H9 (cell line): ENCODE results near the gene LILRA6. TPM values are rescaled to one million over a fixed set of nuclear protein-coding genes. Genes with fewer than 3 reads are reported as not detected.

ENCODE experiments used
- DNase-seq: peaks from one replicate; pipeline ENCODE4 v3.0.0-alpha.2; 2017
- H2AFZ ChIP-seq: one replicate; pipeline ENCODE4 v1.6.1; 2013; ENCODE audit warnings: mild to moderate bottlenecking, low read length, control low read depth, moderate library complexity
- H2AK5ac ChIP-seq: 2 replicates; pipeline ENCODE4 v1.6.1; 2013; ENCODE audit warnings: low read length, control low read depth, mixed read lengths; ENCODE audit not compliant: insufficient read length
- H2BK120ac ChIP-seq: one replicate; pipeline ENCODE4 v1.6.1; 2013; ENCODE audit warnings: low read depth, mild to moderate bottlenecking, low read length, control low read depth, inconsistent platforms; ENCODE audit not compliant: poor library complexity, severe bottlenecking
- H2BK12ac ChIP-seq: 2 replicates; pipeline ENCODE4 v1.6.1; 2013; ENCODE audit warnings: low read length, control low read depth, mixed read lengths, low read depth; ENCODE audit not compliant: insufficient read length
- H2BK15ac ChIP-seq: 2 replicates; pipeline ENCODE4 v1.6.1; 2013; ENCODE audit warnings: low read depth, low read length, control low read depth
- H2BK20ac ChIP-seq: one replicate; pipeline ENCODE4 v1.6.1; 2013; ENCODE audit warnings: low read depth, mild to moderate bottlenecking, low read length, control low read depth, inconsistent platforms; ENCODE audit not compliant: poor library complexity, severe bottlenecking
- H2BK5ac ChIP-seq: 2 replicates; pipeline ENCODE4 v1.6.1; 2013; ENCODE audit warnings: low read length, control low read depth, mixed read lengths; ENCODE audit not compliant: insufficient read length
- H3K14ac ChIP-seq: 2 replicates; pipeline ENCODE4 v1.6.1; 2013; ENCODE audit warnings: low read length, control low read depth; ENCODE audit not compliant: insufficient read depth
- H3K18ac ChIP-seq: 2 replicates; pipeline ENCODE4 v1.6.1; 2013; ENCODE audit warnings: low read depth, mild to moderate bottlenecking, mixed read lengths, low read length, control low read depth; ENCODE audit not compliant: insufficient read length
- H3K23ac ChIP-seq: 2 replicates; pipeline ENCODE4 v1.6.1; 2013; ENCODE audit warnings: low read length, control low read depth, mixed read lengths, low read depth; ENCODE audit not compliant: insufficient read length
- H3K23me2 ChIP-seq: 2 replicates; pipeline ENCODE4 v1.6.1; 2013; ENCODE audit warnings: low read depth, mild to moderate bottlenecking, mixed read lengths, low read length, control low read depth; ENCODE audit not compliant: insufficient read length, poor library complexity, severe bottlenecking
- H3K27ac ChIP-seq: 2 replicates; pipeline ENCODE4 v1.5.1; 2013; ENCODE audit warnings: low read length, control low read depth, mixed read lengths, low read depth; ENCODE audit not compliant: insufficient read length
- H3K27me3 ChIP-seq: 2 replicates; pipeline ENCODE4 v1.6.1; 2013; ENCODE audit warnings: low read length, control low read depth, inconsistent platforms; ENCODE audit not compliant: insufficient read depth
- H3K4ac ChIP-seq: 2 replicates; pipeline ENCODE4 v1.6.1; 2013; ENCODE audit warnings: low read depth, mild to moderate bottlenecking, control low read depth, inconsistent platforms, low read length, moderate library complexity
- H3K4me1 ChIP-seq: 2 replicates; pipeline ENCODE4 v1.6.1; 2013; ENCODE audit warnings: low read length, control low read depth, inconsistent platforms; ENCODE audit not compliant: insufficient read depth
- H3K4me2 ChIP-seq: 2 replicates; pipeline ENCODE4 v1.6.1; 2013; ENCODE audit warnings: low read length, control low read depth, mixed read lengths; ENCODE audit not compliant: insufficient read length, insufficient read depth
- H3K56ac ChIP-seq: 2 replicates; pipeline ENCODE4 v1.6.1; 2013; ENCODE audit warnings: low read depth, mild to moderate bottlenecking, mixed read lengths, low read length, control low read depth; ENCODE audit not compliant: insufficient read length
- H3K79me1 ChIP-seq: 2 replicates; pipeline ENCODE4 v1.6.1; 2013; ENCODE audit warnings: low read depth, mild to moderate bottlenecking, moderate library complexity, low read length, control low read depth, inconsistent platforms; ENCODE audit not compliant: insufficient read depth, poor library complexity, severe bottlenecking
- H3K79me2 ChIP-seq: 2 replicates; pipeline ENCODE4 v1.6.1; 2013; ENCODE audit warnings: low read length, control low read depth, inconsistent platforms; ENCODE audit not compliant: insufficient read depth
- H3K9ac ChIP-seq: 2 replicates; pipeline ENCODE4 v1.6.1; 2013; ENCODE audit warnings: low read length, control low read depth, mixed read lengths; ENCODE audit not compliant: insufficient read length; ENCODE audit errors: extremely low read depth
- H3K9me3 ChIP-seq: one replicate; pipeline ENCODE4 v1.6.1; 2013; ENCODE audit warnings: low read depth, low read length, inconsistent platforms; ENCODE audit not compliant: control insufficient read depth
- H3T11ph ChIP-seq: one replicate; pipeline ENCODE4 v1.6.1; 2013; ENCODE audit warnings: mild to moderate bottlenecking, low read length, control low read depth, inconsistent platforms
- H4K20me1 ChIP-seq: one replicate; pipeline ENCODE4 v1.6.1; 2013; ENCODE audit not compliant: control insufficient read depth, insufficient read length, insufficient read depth
- H4K5ac ChIP-seq: 2 replicates; pipeline ENCODE4 v1.6.1; 2013; ENCODE audit warnings: low read depth, mild to moderate bottlenecking, mixed read lengths, low read length, control low read depth; ENCODE audit not compliant: insufficient read length
- H4K8ac ChIP-seq: replicated peaks from 2 replicates; pipeline ENCODE4 v1.6.1; 2013; ENCODE audit warnings: low read length, control low read depth, mixed read lengths, low read depth; ENCODE audit not compliant: insufficient read length
- H4K91ac ChIP-seq: 2 replicates; pipeline ENCODE4 v1.6.1; 2013; ENCODE audit warnings: low read depth, mild to moderate bottlenecking, moderate library complexity, mixed read lengths, low read length, control low read depth; ENCODE audit not compliant: insufficient read length
- H3K27ac Mint-ChIP-seq, 3 experiments: 2 replicates in 2 of 3; 3 replicates in 1 of 3; pipeline ENCODE4 v1.8.0; 2020 to 2021; ENCODE audit warnings: mixed read lengths in 3 of 3, mild to moderate bottlenecking in 1 of 3, moderate library complexity in 1 of 3
- H3K27me3 Mint-ChIP-seq: 2 replicates; pipeline ENCODE4 v1.8.0; 2021; ENCODE audit warnings: low read depth, mild to moderate bottlenecking, moderate library complexity, mixed read lengths
- H3K36me3 Mint-ChIP-seq, 3 experiments: 2 replicates in 2 of 3; 3 replicates in 1 of 3; pipeline ENCODE4 v1.8.0; 2020 to 2021; ENCODE audit warnings: low read depth in 3 of 3, mixed read lengths in 3 of 3; ENCODE audit not compliant: insufficient read depth in 1 of 3
- H3K4me1 Mint-ChIP-seq, 2 experiments: 2 replicates each; pipeline ENCODE4 v1.8.0; 2020; ENCODE audit warnings: mixed read lengths in 2 of 2
- H3K4me3 Mint-ChIP-seq, 2 experiments: 2 replicates in 1 of 2; 3 replicates in 1 of 2; pipeline ENCODE4 v1.8.0; 2020 to 2021; ENCODE audit warnings: mild to moderate bottlenecking in 2 of 2, mixed read lengths in 2 of 2, moderate library complexity in 1 of 2
- H3K9me3 Mint-ChIP-seq, 2 experiments: 2 replicates in 1 of 2; 3 replicates in 1 of 2; pipeline ENCODE4 v1.8.0; 2020; ENCODE audit warnings: mild to moderate bottlenecking in 2 of 2, mixed read lengths in 2 of 2, moderate library complexity in 1 of 2
- CTCF ChIP-seq: fragments of 200-600 bp; sonication (generic); conservative IDR thresholded peaks from 3 replicates; pipeline ENCODE4 v1.8.0; 2021; ENCODE audit warnings: antibody characterized with exemption, mild to moderate bottlenecking
- WGBS: extraction: QIAGEN DNeasy Blood & Tissue Kit; methylation state at CpG from one replicate; pipeline ENCODE4 v1.1.7; 2013; ENCODE audit warnings: missing lambda C conversion rate, low lambda C conversion rate, mixed read lengths; ENCODE audit not compliant: insufficient read length; ENCODE audit errors: extremely low coverage; 5-methylcytosine and 5-hydroxymethylcytosine counted together
- total RNA-seq: library from RNA; stranded (reverse); gene quantifications from 2 replicates; pipeline ENCODE4 v1.2.1, GENCODE V29; 2021

The LILRA6 gene
- total RNA-seq, 1 experiment from 2014 or later, result not detected

GRCh38 chr19:54190503-54191010 lies 52.0 kb downstream of the LILRA6 start:
- Histone ChIP-seq H4K5ac (peak overlapping the region; percentile 36), H3K23ac (no peak overlapping the region), H2BK120ac (no peak overlapping the region), H4K20me1 (peaks cover 3% of the 10 kb centered on the region), H3K56ac (no peak overlapping the region), H3K14ac (peak overlapping the region; percentile 94), H3K27me3 (no peaks in the 10 kb centered on the region), H4K8ac (no peak overlapping the region), H3K9me3 (no peaks in the 10 kb centered on the region), H3K18ac (peak overlapping the region; percentile 94), H3K4me1 (peaks cover 3% of the 10 kb centered on the region; the same call in 1 of the 2 replicates), H3K4ac (no peak overlapping the region), H3K23me2 (peaks cover 11% of the 10 kb centered on the region), H3K79me1 (no peaks in the 10 kb centered on the region), H3K79me2 (no peaks in the 10 kb centered on the region), H2BK5ac (peak overlapping the region; percentile 42), H2BK20ac (no peak overlapping the region), H3K4me2 (peak overlapping the region; percentile 89), H3T11ph (no peak overlapping the region), H2AK5ac (no peak overlapping the region), H3K27ac (peak overlapping the region; percentile 80), H2AFZ (no peak overlapping the region), H2BK12ac (no peak overlapping the region), H3K9ac (peak overlapping the region; percentile 82), H4K91ac (no peak overlapping the region), H2BK15ac (no peak overlapping the region)
- peak; percentile 98 for DNase-seq
- peak overlapping the region; percentile 100 for H3K27ac Mint-ChIP-seq
- no peak for TF ChIP-seq CTCF
- no peaks in the 10 kb centered on the region for H3K9me3 Mint-ChIP-seq
- no peaks in the 10 kb centered on the region for H3K27me3 Mint-ChIP-seq
- peaks cover 13 to 29% of the 10 kb centered on the region in 2 experiments for H3K4me1 Mint-ChIP-seq
- WGBS, result no CpG with 5 or more reads among the region's 56 CpGs
- H3K36me3 Mint-ChIP-seq, result peaks cover 29 to 56% (median 55%) of the 10 kb centered on the region in 3 experiments
- peak overlapping the region; percentile 87 to 93 for H3K4me3 Mint-ChIP-seq
